NCI-H2227 (cell line): Measurements from ENCODE around the gene SMARCA4.
A peak's percentile ranks its signal among the peaks of the same experiment; 100 is the strongest.
"Not testable (repeated sequence)": the region's sequence is repeated elsewhere in the genome, so short reads cannot be mapped to it uniquely, and the experiment has no call there.

Experiments used
- DNase-seq: peaks from one replicate; lab custom pipeline; 2025; ENCODE audit not compliant: unreplicated experiment; lab: John Stamatoyannopoulos, UW

SMARCA4 gene

GRCh38 chr19:10928563-10929401 lies 32.0 kb upstream of the SMARCA4 start, which contains the start of the genes TIMM29 and YIPF2:
Gene TIMM29 (plus strand): TSS chr19:10928811. CDS start chr19:10928823, 12 bp downstream.
Gene YIPF2 (minus strand): TSS chr19:10928639. CDS start chr19:10928410, 229 bp downstream.
- peak; percentile 96 for DNase-seq

DNA sequence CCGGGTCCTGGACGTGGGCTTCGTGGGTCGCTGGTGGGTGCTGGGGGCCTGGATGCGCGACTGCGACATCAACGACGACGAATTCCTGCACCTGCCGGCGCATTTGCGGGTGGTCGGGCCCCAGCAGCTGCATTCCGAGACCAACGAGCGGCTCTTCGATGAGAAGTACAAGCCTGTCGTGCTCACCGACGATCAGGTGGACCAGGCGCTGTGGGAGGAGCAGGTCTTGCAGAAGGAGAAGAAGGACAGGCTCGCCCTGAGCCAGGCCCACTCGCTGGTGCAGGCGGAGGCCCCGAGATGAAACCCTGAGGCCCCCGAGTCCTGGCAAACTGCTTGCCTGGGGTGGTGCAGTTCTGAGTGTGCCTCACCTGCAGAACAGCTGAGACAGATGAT lies 31.4 kb upstream of the SMARCA4 start:
- peak; percentile 6 for DNase-seq

DNA sequence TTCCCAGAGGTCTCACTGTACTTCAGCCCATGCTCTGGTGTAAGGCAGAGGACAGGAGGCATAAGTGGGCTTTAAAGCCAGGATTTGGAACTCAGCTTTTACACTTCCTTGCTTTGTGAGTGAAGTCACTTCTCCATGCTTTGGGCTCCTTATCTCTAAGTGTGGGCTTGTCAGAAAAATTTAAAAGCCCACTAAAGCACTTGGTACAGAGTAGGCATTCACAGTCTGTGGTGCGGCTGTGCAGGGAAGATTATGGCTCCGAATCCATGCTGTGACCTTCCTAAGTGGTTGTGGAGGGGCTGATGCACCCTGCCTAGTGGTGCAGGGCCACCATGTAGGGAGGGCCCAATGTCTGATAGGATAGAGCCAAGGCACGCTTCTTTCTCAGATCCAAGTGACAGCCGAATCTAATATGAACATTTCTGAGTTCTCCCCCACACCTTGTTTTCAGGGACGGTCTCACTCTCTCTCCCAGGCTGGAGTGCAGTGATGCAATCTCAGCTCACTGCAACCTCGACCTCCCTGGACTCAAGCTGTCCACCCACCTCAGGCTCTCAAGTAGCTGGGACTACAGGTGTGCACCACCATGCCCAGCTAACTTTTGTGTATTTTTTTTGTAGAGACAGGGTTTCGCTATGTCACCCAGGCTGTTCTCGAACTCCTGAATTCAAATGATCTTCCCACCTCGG lies 25.3 kb upstream of the SMARCA4 start:
- no peak for DNase-seq

GRCh38 chr19:10936661-10937084 lies 24.2 kb upstream of the SMARCA4 start:
- DNase-seq: peak; percentile 87

DNA sequence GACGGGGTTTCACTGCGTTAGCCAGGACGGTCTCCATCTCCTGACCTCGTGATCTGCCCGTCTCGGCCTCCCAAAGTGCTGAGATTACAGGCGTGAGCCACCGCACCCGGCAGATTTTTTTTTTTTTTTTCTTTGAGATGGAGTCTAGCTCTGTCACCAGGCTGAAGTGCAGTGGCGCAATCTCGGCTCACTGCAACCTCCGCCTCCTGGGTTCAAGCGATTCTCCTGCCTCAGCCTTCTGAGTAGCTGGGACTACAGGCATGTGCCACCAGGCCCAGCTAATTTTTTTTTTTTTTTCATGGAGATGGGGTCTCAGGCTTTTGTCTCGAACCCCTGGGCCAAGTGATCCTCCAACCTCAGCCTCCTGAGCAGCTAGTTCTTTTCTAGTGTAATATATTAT lies 19.2 kb upstream of the SMARCA4 start:
- DNase-seq: not testable (repeated sequence)

- not testable (repeated sequence) for DNase-seq
Measured at GRCh38 chr19:10943412-10943811, 17.4 kb upstream of the SMARCA4 start.

DNA sequence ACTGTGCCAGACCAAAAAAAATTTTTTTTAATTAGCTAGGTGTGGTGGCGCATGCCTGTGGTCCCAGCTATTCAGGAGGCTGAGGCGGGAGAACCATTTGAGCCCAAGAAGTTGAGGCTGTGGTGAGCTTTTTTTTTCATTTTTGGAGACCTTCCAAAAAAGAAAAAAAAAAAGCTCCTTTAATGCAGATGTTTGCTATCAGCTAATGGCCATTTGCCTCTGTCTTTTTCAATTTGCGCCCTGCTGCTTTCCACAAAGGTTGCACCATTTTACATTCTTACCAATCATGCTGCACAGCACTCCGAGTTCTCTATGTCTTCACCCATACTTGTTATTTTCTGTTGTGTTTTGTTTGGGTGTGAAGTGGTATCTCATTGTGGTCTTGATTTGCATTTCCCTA lies 15.6 kb upstream of the SMARCA4 start:
- no peak for DNase-seq

- DNase-seq: no peak
Measured at GRCh38 chr19:10946958-10947657, 13.7 kb upstream of the SMARCA4 start.

GRCh38 chr19:10952809-10953208 lies 8.0 kb upstream of the SMARCA4 start:
- DNase-seq: no peak

- not testable (repeated sequence) for DNase-seq
Measured at GRCh38 chr19:10959277-10959968, 1.4 kb upstream of the SMARCA4 start.

DNA sequence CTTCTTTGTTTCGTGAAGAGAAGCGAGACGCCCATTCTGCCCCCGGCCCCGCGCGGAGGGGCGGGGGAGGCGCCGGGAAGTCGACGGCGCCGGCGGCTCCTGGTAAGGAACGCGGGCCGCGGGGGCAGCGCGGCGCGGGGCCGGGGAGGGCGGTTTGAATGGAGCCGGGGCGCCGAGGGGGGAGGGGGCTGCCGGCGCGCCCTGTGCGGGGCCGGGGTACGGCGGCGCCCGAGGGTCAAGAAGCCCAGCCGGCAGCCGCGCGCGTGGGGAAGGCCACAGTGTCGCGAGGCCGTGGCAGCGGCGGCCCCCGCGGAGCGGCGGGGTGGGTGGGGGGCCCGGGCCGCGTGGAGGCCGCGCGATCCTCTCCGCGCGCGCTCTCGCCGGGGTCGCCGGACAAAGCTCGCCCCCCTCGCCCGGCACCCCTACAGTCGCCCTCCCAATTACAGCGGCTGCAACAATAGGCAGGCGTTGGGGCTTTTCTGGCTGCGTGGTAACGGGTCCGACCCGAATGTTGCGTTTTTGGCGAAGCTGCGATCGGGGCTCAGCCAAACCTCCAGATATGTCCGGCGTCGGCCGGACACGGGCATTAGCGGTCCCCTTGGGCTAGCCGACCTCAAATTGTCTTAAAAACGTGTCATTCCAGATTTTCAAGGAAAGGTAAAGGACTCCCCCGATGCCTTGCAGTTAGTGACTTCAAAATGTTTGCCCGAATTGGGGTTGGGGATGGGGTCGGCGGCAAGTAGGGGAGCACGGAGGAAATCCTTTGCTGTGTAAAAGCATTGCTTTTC lies 437 bp downstream of the SMARCA4 start:
- peak; percentile 61 for DNase-seq

- DNase-seq: no peak
Measured at GRCh38 chr19:10962863-10963262, 2.0 kb downstream of the SMARCA4 start.

DNA sequence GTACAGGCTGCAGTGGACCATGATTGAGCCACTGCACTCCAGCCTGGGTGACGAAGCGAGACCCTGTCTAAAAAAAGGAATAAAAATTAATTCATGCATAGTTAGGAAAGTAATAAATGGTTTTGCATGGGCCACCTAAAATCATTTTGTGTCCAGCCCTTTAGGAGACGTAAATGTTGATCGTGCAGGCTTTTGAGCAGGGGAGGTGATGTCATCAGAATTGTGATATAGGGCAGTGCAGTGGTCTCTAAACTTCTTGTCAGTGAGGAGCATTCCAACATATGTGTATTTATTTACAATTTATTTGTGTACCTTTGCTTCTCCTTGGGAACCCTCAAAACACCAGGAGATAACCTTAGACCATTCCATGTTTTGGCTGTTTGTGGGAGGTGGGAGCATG lies 3.0 kb downstream of the SMARCA4 start:
- no peak for DNase-seq

DNA sequence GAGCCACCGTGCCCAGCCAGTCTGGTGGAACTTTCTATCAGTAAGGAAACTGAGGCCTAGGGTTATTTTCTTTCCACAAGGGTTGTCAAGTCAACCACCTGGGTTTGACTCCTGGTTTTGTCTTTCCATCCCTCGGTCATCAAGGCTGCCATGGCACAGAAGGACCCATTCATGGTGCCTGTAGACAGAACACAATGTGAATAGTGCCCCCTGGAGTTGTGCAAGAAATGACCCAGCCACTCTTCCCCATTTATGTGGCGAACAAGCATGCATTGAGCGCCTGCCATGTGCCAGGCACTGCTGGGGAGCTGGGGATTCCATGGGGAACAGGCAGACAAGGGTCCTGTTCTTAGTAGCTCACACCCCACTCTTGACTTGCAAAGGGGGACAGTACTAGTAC lies 4.1 kb downstream of the SMARCA4 start:
- DNase-seq: no peak

- DNase-seq: no peak
Measured at GRCh38 chr19:10965398-10965797, 4.6 kb downstream of the SMARCA4 start.

- DNase-seq: no peak
Measured at GRCh38 chr19:10966809-10967208, 6.0 kb downstream of the SMARCA4 start.

- DNase-seq: no peak
Measured at GRCh38 chr19:10968527-10969135, 7.8 kb downstream of the SMARCA4 start.

- no peak for DNase-seq
Measured at GRCh38 chr19:10971107-10971726, 10.4 kb downstream of the SMARCA4 start.
